IMR-90 (cell line): Measurements from ENCODE around the gene LRRC3B. TPM values are rescaled to one million over a fixed set of nuclear protein-coding genes. Genes with fewer than 3 reads are reported as not detected.

Experiments used
- ATAC-seq: fragments of 200-7000 bp; cut with Tn5 transposase; 2 replicates; pipeline ENCODE4 v1.9.1; 2020; ENCODE audit warnings: low read depth, mild to moderate bottlenecking, moderate library complexity
- BruUV-seq: library from RNA; stranded (reverse); fragments of 400-500 nt; replicated peaks from 2 replicates; lab custom pipeline; 2021; lab: Mats Ljungman, UMichigan
- CTCF ChIA-PET: fragments of 300-600 bp; formaldehyde crosslinking; extraction: SDS; loops from one replicate; lab custom pipeline; 2021; ENCODE audit warnings: antibody characterized with exemption; lab: Yijun Ruan, JAX
- POLR2A ChIA-PET: fragments of 300-600 bp; sonication (Branson Sonifier 250); formaldehyde crosslinking; loops from one replicate; lab custom pipeline; 2022; ENCODE audit warnings: antibody characterized with exemption; ENCODE audit not compliant: unreplicated experiment; lab: Charles Lee
- DNase-seq: peaks from one replicate; pipeline ENCODE4 v3.0.0; 2013
- H2AFZ ChIP-seq: replicated peaks from 2 replicates; pipeline ENCODE3; 2013; ENCODE audit warnings: low read length, mild to moderate bottlenecking; ENCODE audit not compliant: poor library complexity
- H2AK5ac ChIP-seq: 2 replicates; pipeline ENCODE4 v1.6.1; 2013; ENCODE audit warnings: low read depth, low read length, inconsistent platforms
- H2AK9ac ChIP-seq: replicated peaks from 2 replicates; pipeline ENCODE3; 2013; ENCODE audit warnings: mild to moderate bottlenecking, low read depth, low read length, moderate library complexity; ENCODE audit not compliant: poor library complexity
- H2BK120ac ChIP-seq: 2 replicates; pipeline ENCODE4 v1.6.1; 2013; ENCODE audit warnings: low read depth, low read length, inconsistent platforms
- H2BK15ac ChIP-seq: 3 replicates; pipeline ENCODE4 v1.6.1; 2013; ENCODE audit warnings: low read depth, low read length, inconsistent platforms
- H2BK20ac ChIP-seq: 2 replicates; pipeline ENCODE4 v1.6.1; 2013; ENCODE audit warnings: low read depth, mild to moderate bottlenecking, inconsistent platforms, low read length, moderate library complexity
- H2BK5ac ChIP-seq: 2 replicates; pipeline ENCODE4 v1.6.1; 2013; ENCODE audit warnings: mild to moderate bottlenecking, low read depth, low read length, inconsistent platforms; ENCODE audit not compliant: poor library complexity, severe bottlenecking
- H3K14ac ChIP-seq: replicated peaks from 2 replicates; pipeline ENCODE4 v1.6.1; 2013; ENCODE audit warnings: low read depth, low read length, inconsistent platforms
- H3K18ac ChIP-seq: 2 replicates; pipeline ENCODE4 v1.6.1; 2013; ENCODE audit warnings: low read depth, low read length, control low read depth
- H3K23ac ChIP-seq: 2 replicates; pipeline ENCODE4 v1.6.1; 2013; ENCODE audit warnings: low read depth, low read length, inconsistent platforms
- H3K27ac ChIP-seq: 2 replicates; pipeline ENCODE4 v1.5.1; 2013; ENCODE audit warnings: mild to moderate bottlenecking, control low read depth, low read length; ENCODE audit not compliant: insufficient read depth
- H3K27me3 ChIP-seq: 2 replicates; pipeline ENCODE4 v1.6.1; 2013; ENCODE audit warnings: low read length; ENCODE audit not compliant: control insufficient read depth, insufficient read depth
- H3K36me3 ChIP-seq: 2 replicates; pipeline ENCODE4 v1.6.1; 2013; ENCODE audit warnings: low read length, mixed read lengths; ENCODE audit not compliant: control insufficient read depth, insufficient read depth
- H3K4ac ChIP-seq: 2 replicates; pipeline ENCODE4 v1.6.1; 2013; ENCODE audit warnings: low read depth, low read length, inconsistent platforms
- H3K4me1 ChIP-seq: 2 replicates; pipeline ENCODE4 v1.6.1; 2013; ENCODE audit warnings: low read length, mixed read lengths; ENCODE audit not compliant: control insufficient read depth, insufficient read depth
- H3K4me2 ChIP-seq: 2 replicates; pipeline ENCODE4 v1.6.1; 2013; ENCODE audit warnings: low read depth, mild to moderate bottlenecking, control low read depth, low read length, moderate library complexity
- H3K4me3 ChIP-seq: 2 replicates; pipeline ENCODE4 v1.5.1; 2013; ENCODE audit warnings: low read depth, mild to moderate bottlenecking, control low read depth, low read length, moderate library complexity; ENCODE audit not compliant: insufficient read depth
- H3K56ac ChIP-seq: 2 replicates; pipeline ENCODE4 v1.6.1; 2013; ENCODE audit warnings: low read length, inconsistent platforms; ENCODE audit not compliant: insufficient read depth; ENCODE audit errors: extremely low read depth
- H3K79me1 ChIP-seq, 2 experiments: 2 replicates each; pipeline ENCODE4 v1.6.1; 2013; ENCODE audit warnings: low read length in 2 of 2, inconsistent platforms in 1 of 2, low read depth in 1 of 2
- H3K9ac ChIP-seq: 2 replicates; pipeline ENCODE4 v1.6.1; 2013; ENCODE audit warnings: low read depth, low read length, control low read depth
- H3K9me1 ChIP-seq: 2 replicates; pipeline ENCODE4 v1.6.1; 2013; ENCODE audit warnings: low read length, inconsistent platforms; ENCODE audit not compliant: insufficient read depth
- H3K9me3 ChIP-seq: 2 replicates; pipeline ENCODE4 v1.6.1; 2013; ENCODE audit warnings: low read length; ENCODE audit not compliant: control insufficient read depth, insufficient read depth
- H4K20me1 ChIP-seq: 2 replicates; pipeline ENCODE4 v1.6.1; 2013; ENCODE audit warnings: low read length, inconsistent platforms; ENCODE audit not compliant: insufficient read depth
- H4K5ac ChIP-seq: 2 replicates; pipeline ENCODE4 v1.6.1; 2013; ENCODE audit warnings: mild to moderate bottlenecking, low read depth, low read length, control low read depth
- H4K8ac ChIP-seq, 2 experiments: 2 replicates each; pipeline ENCODE4 v1.6.1; 2013; ENCODE audit warnings: low read depth in 2 of 2, low read length in 2 of 2, control low read depth in 1 of 2, inconsistent platforms in 1 of 2
- H4K91ac ChIP-seq: 2 replicates; pipeline ENCODE4 v1.6.1; 2013; ENCODE audit warnings: low read depth, low read length, inconsistent platforms; ENCODE audit not compliant: insufficient read depth
- CEBPB ChIP-seq: IDR thresholded peaks from 2 replicates; pipeline ENCODE4 v1.6.1; 2012; ENCODE audit warnings: low read depth, low read length, improper control_type of control experiment
- CHD1 ChIP-seq: IDR thresholded peaks from 2 replicates; pipeline ENCODE4 v1.6.1; 2012; ENCODE audit warnings: low read depth, low read length, improper control_type of control experiment
- CTCF ChIP-seq: conservative IDR thresholded peaks from 2 replicates; pipeline ENCODE4 v1.5.1; 2012; ENCODE audit warnings: mild to moderate bottlenecking, low read depth, low read length, improper control_type of control experiment
- ELK1 ChIP-seq: fragments of 150-350 bp; IDR thresholded peaks from 2 replicates; pipeline ENCODE4 v1.6.1; 2016; ENCODE audit warnings: low read depth, mild to moderate bottlenecking, low read length, moderate library complexity, borderline replicate concordance
- FOS ChIP-seq: fragments of 150-350 bp; IDR thresholded peaks from 2 replicates; pipeline ENCODE4 v1.6.1; 2016; ENCODE audit warnings: low read depth, low read length
- MAFK ChIP-seq: IDR thresholded peaks from 2 replicates; pipeline ENCODE4 v1.6.1; 2012; ENCODE audit warnings: low read depth, low read length, improper control_type of control experiment
- POLR2A ChIP-seq: IDR thresholded peaks from 2 replicates; pipeline ENCODE4 v1.6.1; 2012; ENCODE audit warnings: mild to moderate bottlenecking, low read depth, low read length
- RAD21 ChIP-seq: IDR thresholded peaks from 2 replicates; pipeline ENCODE4 v1.6.1; 2012; ENCODE audit warnings: low read length, improper control_type of control experiment
- RCOR1 ChIP-seq: IDR thresholded peaks from 2 replicates; pipeline ENCODE4 v1.6.1; 2012; ENCODE audit warnings: mild to moderate bottlenecking, low read length, improper control_type of control experiment; ENCODE audit not compliant: insufficient replicate concordance
- RFX5 ChIP-seq: IDR thresholded peaks from 2 replicates; pipeline ENCODE4 v1.8.0; 2012; ENCODE audit warnings: low read depth, mild to moderate bottlenecking, low read length, moderate library complexity
- SMC3 ChIP-seq: fragments of 150-350 bp; IDR thresholded peaks from 2 replicates; pipeline ENCODE4 v1.6.1; 2016; ENCODE audit warnings: low read depth, mild to moderate bottlenecking, antibody characterized with exemption, low read length, moderate library complexity
- USF2 ChIP-seq: fragments of 150-350 bp; IDR thresholded peaks from 2 replicates; pipeline ENCODE4 v1.6.1; 2017; ENCODE audit warnings: mild to moderate bottlenecking, antibody characterized with exemption, low read length, low read depth
- WGBS, 2 experiments: methylation state at CpG; one replicate each; pipeline versions ENCODE4 v1.1.5 to v1.1.7; 2013; ENCODE audit warnings: missing lambda C conversion rate in 2 of 2; ENCODE audit not compliant: insufficient read length in 1 of 2; ENCODE audit errors: extremely low coverage in 2 of 2; 5-methylcytosine and 5-hydroxymethylcytosine counted together
- dilution Hi-C: fragments of 300-500 bp; cut with HindIII; formaldehyde crosslinking; loops from one replicate; pipeline ENCODE4 v1.14.3; 2018; ENCODE audit warnings: low sequenced_read_pairs; ENCODE audit not compliant: unreplicated experiment
- in situ Hi-C: fragments of 300-500 bp; cut with MboI; formaldehyde crosslinking; loops from 3 replicates; pipeline ENCODE4 v1.14.3; 2019; ENCODE audit warnings: low sequenced_read_pairs, inconsistent platforms, mixed read lengths
- intact Hi-C: fragments of 100-400 bp; cut with micrococcal nuclease; formaldehyde crosslinking; loops from 2 replicates; pipeline ENCODE4 v1.10.0; 2022
- polyA plus RNA-seq, 3 experiments: library from polyadenylated mRNA; depleted of rRNA; stranded (reverse); fragments of >200 nt; gene quantifications; 2 replicates each; pipeline ENCODE4 v1.2.3, GENCODE V29; 2012; ENCODE audit warnings: low replicate concordance in 1 of 3
- total RNA-seq: library from RNA; depleted of rRNA; stranded (reverse); fragments of >200 nt; gene quantifications from 2 replicates; pipeline ENCODE4 v1.2.3, GENCODE V29; 2012

Gene LRRC3B
- total and polyA plus RNA-seq, 2 of the 4 experiments (the other 2 are of a cell fraction) = not detected

- CTCF ChIA-PET = no interaction called here
- WGBS, 2 experiments = no CpG with 5 or more reads among the region's 4 CpGs
Observed at GRCh38 chr3:26587571-26587970, 35.0 kb upstream of the LRRC3B start.

More at GRCh38 chr3:26587571-26587970, 35.0 kb upstream of the LRRC3B start:
- Histone ChIP-seq H2AK9ac (no peak overlapping the region), H3K56ac (no peak overlapping the region), H3K27ac (no peak overlapping the region), H2BK120ac (no peak overlapping the region), H2BK15ac (no peak overlapping the region), H4K5ac (no peak overlapping the region), H3K36me3 (no peaks in the 10 kb centered on the region), H3K4me1 (no peaks in the 10 kb centered on the region), H3K27me3 (no peaks in the 10 kb centered on the region), H3K9me1 (no peaks in the 10 kb centered on the region), H3K23ac (no peak overlapping the region), H3K18ac (no peak overlapping the region), H3K14ac (no peak overlapping the region), H3K9ac (no peak overlapping the region), H3K4me2 (no peak overlapping the region), H4K8ac (no peak overlapping the region), H2BK5ac (no peak overlapping the region), H2AFZ (no peak overlapping the region), H2BK20ac (no peak overlapping the region), H3K4me3 (no peak overlapping the region), H4K20me1 (no peaks in the 10 kb centered on the region), H2AK5ac (no peak overlapping the region), H3K79me1 (no peaks in the 10 kb centered on the region), H4K91ac (no peak overlapping the region), H3K9me3 (peaks cover 11% of the 10 kb centered on the region), H3K4ac (no peak overlapping the region)
- no peak for TF ChIP-seq MAFK
- TF ChIP-seq ELK1 = no peak
- TF ChIP-seq RCOR1 = no peak
- TF ChIP-seq USF2 = no peak
- TF ChIP-seq POLR2A = no peak
- no peak for TF ChIP-seq CHD1
- no peak for TF ChIP-seq RAD21
- no peak for TF ChIP-seq RFX5
- no peak for TF ChIP-seq FOS
- no peak for TF ChIP-seq CTCF
- no peak for TF ChIP-seq CEBPB
- TF ChIP-seq SMC3 = no peak
- BruUV-seq = no TSS peak
- dilution Hi-C loops = no loop called here
- POLR2A ChIA-PET = no interaction called here
- ATAC-seq (no peak), DNase-seq (no peak)
- intact Hi-C loops = no loop called here
- in situ Hi-C loops = no loop called here
